ENCODE results near the gene TMCC2. TPM values are rescaled to one million over a fixed set of nuclear protein-coding genes. Genes with fewer than 3 reads are reported as not detected.

Gene TMCC2
- total and polyA plus RNA-seq, 2 donors (not counting 1 experiment from before 2014, with no cell fraction given) = 2.0 to 4.0 TPM

GRCh38 chr1:205258261-205258691 lies 30.5 kb downstream of the TMCC2 start:
- Mint-ChIP-seq H3K27ac (no peak overlapping the region), H3K27me3 (peaks cover 5% of the 10 kb centered on the region), H3K4me3 (no peak overlapping the region), H3K4me1 (peaks cover 2% of the 10 kb centered on the region), H3K9me3 (ENCODE audit: insufficient read depth) (no peaks in the 10 kb centered on the region)
- DNase-seq = no peak
- Histone ChIP-seq H3K36me3 (replicated peaks in 1 of 2; ENCODE audit: control extremely low read depth in 1 of 2, control insufficient read depth in 1 of 2, extremely low read depth in 1 of 2, insufficient read depth in 2 of 2, low read length in 1 of 2) (no peaks in the 10 kb centered on the region), H3K4me2 (replicated peaks; ENCODE audit: low read depth, low read length, poor library complexity, severe bottlenecking) (no peak overlapping the region), H3K9me3 (ENCODE audit: control extremely low read depth in 1 of 3, control insufficient read depth in 2 of 3, insufficient read depth in 1 of 3, low read length in 2 of 3) (peaks cover 0 to 3% (median 0%) of the 10 kb centered on the region in 3 donors), H3K4me1 (ENCODE audit: control insufficient read depth in 2 of 2, insufficient read depth in 2 of 2, low read length in 2 of 2) (peaks cover 0 to 4% of the 10 kb centered on the region in 2 donors), H3K27me3 (replicated peaks in 1 of 4; ENCODE audit: control extremely low read depth in 1 of 4, control insufficient read depth in 3 of 4, insufficient read depth in 4 of 4, low read length in 3 of 4) (peaks cover 0 to 18% (median 4%) of the 10 kb centered on the region in 4 experiments), H3K4me3 (ENCODE audit: control extremely low read depth in 1 of 5, extremely low read depth in 1 of 5, insufficient read depth in 1 of 5, low read depth in 2 of 5, low read length in 4 of 5) (no peak overlapping the region), H4K20me1 (ENCODE audit: control insufficient read depth, insufficient read depth, low read length, poor library complexity, severe bottlenecking) (no peaks in the 10 kb centered on the region), H2AFZ (ENCODE audit: insufficient read depth, low read depth, low read length, poor library complexity, severe bottlenecking) (no peak overlapping the region), H3K9ac (ENCODE audit: low read length) (no peak overlapping the region), H3K27ac (ENCODE audit: low read length in 2 of 2) (no peak overlapping the region), H3K79me2 (ENCODE audit: control insufficient read depth, insufficient read depth, low read length) (no peaks in the 10 kb centered on the region)
- CTCF ChIA-PET = interaction anchor here (1.0 to 7.8 kb wide), 10 partner anchors 12 to 282 kb away, joined by 3 to 135 read pairs (median 16); partner anchors contain the start of gene TMCC2
- 86% methylated on average over 5 of the region's 7 CpGs for WGBS (ENCODE audit: insufficient coverage)
- ATAC-seq (ENCODE audit: low read depth) = no peak
- intact Hi-C loops (cut with micrococcal nuclease) = loop anchor here (5.0 kb wide), 1 partner anchor 136 kb away; the partner anchor contains the start of gene RBBP5
- TF ChIP-seq EZH2 (IDR thresholded peaks at IDR 0.05; ENCODE audit: borderline replicate concordance, insufficient read depth, low read depth, low read length, poor library complexity, severe bottlenecking) = no peak
- TF ChIP-seq, protein P1, sequence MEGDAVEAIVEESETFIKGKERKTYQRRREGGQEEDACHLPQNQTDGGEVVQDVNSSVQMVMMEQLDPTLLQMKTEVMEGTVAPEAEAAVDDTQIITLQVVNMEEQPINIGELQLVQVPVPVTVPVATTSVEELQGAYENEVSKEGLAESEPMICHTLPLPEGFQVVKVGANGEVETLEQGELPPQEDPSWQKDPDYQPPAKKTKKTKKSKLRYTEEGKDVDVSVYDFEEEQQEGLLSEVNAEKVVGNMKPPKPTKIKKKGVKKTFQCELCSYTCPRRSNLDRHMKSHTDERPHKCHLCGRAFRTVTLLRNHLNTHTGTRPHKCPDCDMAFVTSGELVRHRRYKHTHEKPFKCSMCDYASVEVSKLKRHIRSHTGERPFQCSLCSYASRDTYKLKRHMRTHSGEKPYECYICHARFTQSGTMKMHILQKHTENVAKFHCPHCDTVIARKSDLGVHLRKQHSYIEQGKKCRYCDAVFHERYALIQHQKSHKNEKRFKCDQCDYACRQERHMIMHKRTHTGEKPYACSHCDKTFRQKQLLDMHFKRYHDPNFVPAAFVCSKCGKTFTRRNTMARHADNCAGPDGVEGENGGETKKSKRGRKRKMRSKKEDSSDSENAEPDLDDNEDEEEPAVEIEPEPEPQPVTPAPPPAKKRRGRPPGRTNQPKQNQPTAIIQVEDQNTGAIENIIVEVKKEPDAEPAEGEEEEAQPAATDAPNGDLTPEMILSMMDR (IDR thresholded peaks at IDR 0.05) = no peak
- POLR2A ChIA-PET = no interaction called here

DNA sequence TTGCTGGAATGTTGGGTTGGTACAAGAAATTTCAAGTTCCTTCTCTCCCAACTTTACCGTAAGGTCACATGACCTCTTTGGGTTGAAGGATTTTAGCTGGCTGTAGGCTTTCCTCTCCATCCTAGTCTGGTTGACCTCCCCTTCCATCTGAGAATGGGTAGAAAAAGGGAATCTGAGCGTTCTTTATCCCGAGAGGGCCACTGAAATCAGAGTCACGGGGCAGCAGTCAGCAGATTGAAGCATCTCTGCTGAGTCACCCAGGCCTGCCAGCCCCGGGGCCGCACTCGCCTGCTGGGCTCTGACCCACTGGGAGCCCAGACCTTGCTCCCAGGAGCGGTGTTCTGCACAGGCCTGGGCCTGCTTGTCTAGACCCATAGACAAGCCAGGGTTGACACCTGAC lies 31.0 kb downstream of the TMCC2 start:
- Mint-ChIP-seq H3K4me3 (no peak overlapping the region), H3K27ac (no peak overlapping the region), H3K9me3 (ENCODE audit: insufficient read depth) (no peaks in the 10 kb centered on the region), H3K27me3 (peaks cover 5% of the 10 kb centered on the region), H3K4me1 (peaks cover 2% of the 10 kb centered on the region)
- no peak overlapping the region for H3K4me3 ChIP-seq (ENCODE audit: control extremely low read depth in 1 of 5, extremely low read depth in 1 of 5, insufficient read depth in 1 of 5, low read depth in 2 of 5, low read length in 4 of 5)
- TF ChIP-seq, protein P1 (IDR thresholded peaks at IDR 0.05) = no peak
- no peak for TF ChIP-seq EZH2 (IDR thresholded peaks at IDR 0.05; ENCODE audit: borderline replicate concordance, insufficient read depth, low read depth, low read length, poor library complexity, severe bottlenecking)
- 91% methylated on average over 7 of the region's 8 CpGs for WGBS (ENCODE audit: insufficient coverage)
- peaks cover 0 to 18% (median 5%) of the 10 kb centered on the region in 4 experiments for H3K27me3 ChIP-seq (replicated peaks in 1 of 4; ENCODE audit: control extremely low read depth in 1 of 4, control insufficient read depth in 3 of 4, insufficient read depth in 4 of 4, low read length in 3 of 4)
- peaks cover 0 to 4% of the 10 kb centered on the region in 2 donors for H3K4me1 ChIP-seq (ENCODE audit: control insufficient read depth in 2 of 2, insufficient read depth in 2 of 2, low read length in 2 of 2)
- no peak overlapping the region for H3K27ac ChIP-seq (ENCODE audit: low read length in 2 of 2)
- intact Hi-C loops (cut with micrococcal nuclease) = loop anchor here (5.0 kb wide), 1 partner anchor 136 kb away; the partner anchor contains the start of gene RBBP5
- H3K79me2 ChIP-seq (ENCODE audit: control insufficient read depth, insufficient read depth, low read length) = no peaks in the 10 kb centered on the region
- no peak for ATAC-seq (ENCODE audit: low read depth)
- H3K9ac ChIP-seq (ENCODE audit: low read length) = no peak overlapping the region
- no peaks in the 10 kb centered on the region for H4K20me1 ChIP-seq (ENCODE audit: control insufficient read depth, insufficient read depth, low read length, poor library complexity, severe bottlenecking)
- H3K9me3 ChIP-seq (ENCODE audit: control extremely low read depth in 1 of 3, control insufficient read depth in 2 of 3, insufficient read depth in 1 of 3, low read length in 2 of 3) = peaks cover 0 to 3% (median 0%) of the 10 kb centered on the region in 3 donors
- ChIA-PET POLR2A (no interaction called here), CTCF (interaction anchor here (0.9 to 7.8 kb wide), 7 partner anchors 30 to 282 kb away, joined by 3 to 135 read pairs (median 6); partner anchors contain the start of gene TMCC2)
- no peaks in the 10 kb centered on the region for H3K36me3 ChIP-seq (replicated peaks in 1 of 2; ENCODE audit: control extremely low read depth in 1 of 2, control insufficient read depth in 1 of 2, extremely low read depth in 1 of 2, insufficient read depth in 2 of 2, low read length in 1 of 2)
- H3K4me2 ChIP-seq (replicated peaks; ENCODE audit: low read depth, low read length, poor library complexity, severe bottlenecking) = no peak overlapping the region
- H2AFZ ChIP-seq (ENCODE audit: insufficient read depth, low read depth, low read length, poor library complexity, severe bottlenecking) = no peak overlapping the region
- no peak for DNase-seq
